Neural crest cell (in vitro differentiated cells): Measurements from ENCODE around the gene RUNX1. TPM values are rescaled to one million over a fixed set of nuclear protein-coding genes. Genes with fewer than 3 reads are reported as not detected.
A peak's percentile ranks its signal among the peaks of the same experiment; 100 is the strongest.

Source experiments
- DNase-seq: peaks from one replicate; pipeline ENCODE4 v3.0.0; 2021; ENCODE audit warnings: low read depth, mixed read lengths, low spot score
- H3K27ac Mint-ChIP-seq: one replicate; pipeline ENCODE4 v1.8.0; 2021; ENCODE audit warnings: mild to moderate bottlenecking, mixed read lengths; ENCODE audit not compliant: unreplicated experiment
- H3K27me3 Mint-ChIP-seq: 2 replicates; pipeline ENCODE4 v1.8.0; 2021; ENCODE audit warnings: low read depth, mild to moderate bottlenecking, mixed read lengths
- H3K36me3 Mint-ChIP-seq: 2 replicates; pipeline ENCODE4 v1.8.0; 2021; ENCODE audit warnings: low read depth, mild to moderate bottlenecking, mixed read lengths
- H3K4me1 Mint-ChIP-seq: 2 replicates; pipeline ENCODE4 v1.8.0; 2021; ENCODE audit warnings: mixed read lengths
- H3K4me3 Mint-ChIP-seq: one replicate; pipeline ENCODE4 v1.8.0; 2021; ENCODE audit warnings: mild to moderate bottlenecking, mixed read lengths
- H3K9me3 Mint-ChIP-seq: 2 replicates; pipeline ENCODE4 v1.8.0; 2021; ENCODE audit warnings: mixed read lengths
- total RNA-seq: library from RNA; stranded (reverse); gene quantifications from 2 replicates; pipeline ENCODE4 v1.2.1, GENCODE V29; 2021
- TF ChIP-seq, protein P1 (sequence below): fragments of 200-600 bp; sonication (generic); conservative IDR thresholded peaks from 2 replicates; pipeline ENCODE4 v1.5.0; 2021; ENCODE audit warnings: antibody characterized with exemption, mild to moderate bottlenecking

RUNX1 gene
- total RNA-seq, 1 donor from 2014 or later: 0.63 TPM

DNA sequence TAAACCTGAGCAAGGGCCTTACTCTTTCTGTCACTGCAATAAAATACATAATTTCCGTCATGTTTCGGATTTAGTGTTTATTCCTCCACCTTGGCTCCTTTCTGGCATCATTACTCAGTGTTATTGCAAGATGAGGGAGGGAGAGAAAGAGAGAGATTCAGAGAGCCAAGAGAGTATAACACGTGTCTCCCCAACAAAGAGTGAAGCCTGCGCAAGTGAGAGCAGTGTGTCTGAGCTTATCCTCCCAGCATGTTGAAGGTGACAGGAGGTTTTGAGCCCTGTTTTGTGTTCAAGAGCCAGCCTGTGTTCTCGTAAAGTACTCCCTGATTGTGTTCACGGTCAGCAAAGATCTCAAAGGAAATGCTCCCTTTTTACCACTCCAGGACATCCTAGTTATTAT is 6.3 kb downstream of the RUNX1 start:
- Mint-ChIP-seq H3K9me3 (peaks cover 3% of the 10 kb centered on the region), H3K4me3 (no peak overlapping the region), H3K27ac (peak overlapping the region; percentile 45), H3K27me3 (no peaks in the 10 kb centered on the region), H3K4me1 (peaks cover 51% of the 10 kb centered on the region), H3K36me3 (no peaks in the 10 kb centered on the region)
- TF ChIP-seq, protein P1, sequence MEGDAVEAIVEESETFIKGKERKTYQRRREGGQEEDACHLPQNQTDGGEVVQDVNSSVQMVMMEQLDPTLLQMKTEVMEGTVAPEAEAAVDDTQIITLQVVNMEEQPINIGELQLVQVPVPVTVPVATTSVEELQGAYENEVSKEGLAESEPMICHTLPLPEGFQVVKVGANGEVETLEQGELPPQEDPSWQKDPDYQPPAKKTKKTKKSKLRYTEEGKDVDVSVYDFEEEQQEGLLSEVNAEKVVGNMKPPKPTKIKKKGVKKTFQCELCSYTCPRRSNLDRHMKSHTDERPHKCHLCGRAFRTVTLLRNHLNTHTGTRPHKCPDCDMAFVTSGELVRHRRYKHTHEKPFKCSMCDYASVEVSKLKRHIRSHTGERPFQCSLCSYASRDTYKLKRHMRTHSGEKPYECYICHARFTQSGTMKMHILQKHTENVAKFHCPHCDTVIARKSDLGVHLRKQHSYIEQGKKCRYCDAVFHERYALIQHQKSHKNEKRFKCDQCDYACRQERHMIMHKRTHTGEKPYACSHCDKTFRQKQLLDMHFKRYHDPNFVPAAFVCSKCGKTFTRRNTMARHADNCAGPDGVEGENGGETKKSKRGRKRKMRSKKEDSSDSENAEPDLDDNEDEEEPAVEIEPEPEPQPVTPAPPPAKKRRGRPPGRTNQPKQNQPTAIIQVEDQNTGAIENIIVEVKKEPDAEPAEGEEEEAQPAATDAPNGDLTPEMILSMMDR: no peak
- DNase-seq: no peak

DNA sequence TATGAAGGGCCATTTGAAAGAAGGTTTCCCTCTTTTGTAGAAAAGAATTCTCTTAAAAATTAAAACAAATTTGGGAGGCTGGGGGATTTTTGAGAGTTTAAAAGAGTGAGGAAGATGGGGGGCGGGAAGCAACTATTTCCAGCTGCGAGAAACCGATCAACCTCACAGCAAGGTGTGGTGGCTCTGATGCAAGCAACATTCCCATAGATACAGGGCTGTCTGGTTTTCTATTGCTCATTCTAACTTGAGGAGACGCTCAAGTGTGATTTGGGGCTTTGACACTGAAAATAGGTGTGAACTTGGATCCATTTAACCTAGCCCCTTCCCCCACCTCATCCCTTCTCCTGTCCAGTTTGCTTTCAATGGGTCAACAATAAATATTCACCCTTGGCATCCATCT is 7.2 kb downstream of the RUNX1 start:
- H3K36me3 Mint-ChIP-seq: no peaks in the 10 kb centered on the region
- no peak overlapping the region for H3K4me3 Mint-ChIP-seq
- peaks cover 3% of the 10 kb centered on the region for H3K9me3 Mint-ChIP-seq
- no peak overlapping the region for H3K27ac Mint-ChIP-seq
- no peaks in the 10 kb centered on the region for H3K27me3 Mint-ChIP-seq
- TF ChIP-seq, protein P1: no peak
- H3K4me1 Mint-ChIP-seq: peaks cover 42% of the 10 kb centered on the region
- no peak for DNase-seq

DNA sequence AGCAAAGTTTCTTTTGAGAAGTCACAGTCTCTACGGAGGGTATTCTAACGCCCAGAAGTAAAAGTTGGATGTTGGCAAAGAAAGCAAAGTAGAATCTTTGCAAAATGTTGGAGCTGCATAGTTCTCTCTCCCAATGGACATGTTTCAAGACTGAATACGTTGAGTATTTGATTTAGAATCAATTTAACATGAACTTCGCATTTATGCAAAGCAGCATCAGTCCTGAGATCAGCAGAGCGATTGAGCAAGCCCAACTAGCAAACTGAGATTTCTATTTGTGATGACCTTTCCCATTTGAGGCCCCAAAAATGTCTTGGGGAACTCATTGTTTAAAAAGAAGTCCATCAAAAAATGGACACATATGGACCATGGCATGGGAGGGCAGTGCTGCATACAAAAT is 8.0 kb downstream of the RUNX1 start:
- Mint-ChIP-seq H3K9me3 (peaks cover 3% of the 10 kb centered on the region), H3K4me3 (no peak overlapping the region), H3K27ac (no peak overlapping the region), H3K27me3 (no peaks in the 10 kb centered on the region), H3K4me1 (peaks cover 37% of the 10 kb centered on the region), H3K36me3 (no peaks in the 10 kb centered on the region)
- TF ChIP-seq, protein P1: no peak
- no peak for DNase-seq

DNA sequence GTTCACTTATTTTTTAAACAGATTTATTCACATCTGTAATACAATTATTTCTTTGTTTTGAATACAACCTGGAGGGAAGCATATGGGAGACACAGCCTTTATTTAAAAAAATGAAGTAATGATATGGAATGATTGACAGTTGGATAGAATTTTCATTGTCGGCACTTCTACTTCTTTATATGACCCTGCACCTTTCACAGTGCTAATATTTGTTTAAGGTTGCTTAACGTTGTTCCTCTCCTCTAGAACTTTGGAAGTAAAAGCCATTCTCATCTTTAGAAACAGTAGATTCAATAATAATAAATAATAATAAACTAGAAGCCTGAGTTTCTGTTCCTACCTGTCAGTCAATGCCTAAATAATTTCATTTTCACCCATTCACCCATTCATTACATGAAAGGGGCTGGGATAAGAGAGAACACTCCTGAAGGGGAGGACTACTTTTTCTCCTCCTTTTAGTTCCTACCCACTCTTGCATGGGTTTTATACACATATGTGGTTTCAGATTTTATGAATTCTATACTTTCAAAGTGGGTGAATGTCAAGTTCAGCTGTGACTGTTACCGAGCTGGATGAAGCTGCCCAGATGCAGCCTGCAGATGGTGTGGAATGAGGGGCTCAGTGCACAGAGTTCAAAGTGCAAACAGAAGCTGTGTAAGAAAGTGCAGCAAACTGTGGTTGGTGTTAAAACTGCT is 9.4 kb downstream of the RUNX1 start:
- Mint-ChIP-seq H3K27me3 (no peaks in the 10 kb centered on the region), H3K4me3 (no peak overlapping the region), H3K27ac (no peak overlapping the region), H3K9me3 (peaks cover 3% of the 10 kb centered on the region), H3K36me3 (no peaks in the 10 kb centered on the region), H3K4me1 (peaks cover 40% of the 10 kb centered on the region)
- no peak for DNase-seq
- TF ChIP-seq, protein P1: no peak

DNA sequence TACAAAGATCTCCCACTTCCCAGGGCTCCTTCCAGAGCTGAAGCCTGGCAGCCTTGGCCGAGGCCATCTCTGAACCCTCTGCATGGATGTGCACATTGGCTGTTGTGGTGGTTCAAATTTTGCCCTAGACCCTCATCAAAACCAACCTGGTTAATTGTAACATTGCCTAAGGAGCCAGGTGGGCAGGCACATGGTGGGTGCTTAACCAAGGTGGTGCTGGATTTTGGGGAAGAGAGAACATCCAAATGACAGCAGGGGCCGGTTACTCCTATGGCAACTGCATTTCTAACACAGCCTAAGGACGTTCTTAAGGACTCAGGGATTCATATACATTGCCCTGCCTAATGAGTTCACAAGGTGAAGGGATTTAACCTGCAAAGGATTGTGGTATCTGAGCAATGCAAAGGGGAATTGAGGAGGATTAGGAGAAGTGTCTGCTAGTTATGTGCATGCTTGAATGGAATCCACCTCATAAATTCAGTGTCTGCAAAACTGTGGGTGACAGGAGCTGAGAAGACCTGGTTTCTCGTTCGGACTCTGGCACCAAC is 10.3 kb downstream of the RUNX1 start:
- no peak overlapping the region for H3K27ac Mint-ChIP-seq
- no peaks in the 10 kb centered on the region for H3K36me3 Mint-ChIP-seq
- H3K9me3 Mint-ChIP-seq: no peaks in the 10 kb centered on the region
- DNase-seq: no peak
- peaks cover 33% of the 10 kb centered on the region for H3K4me1 Mint-ChIP-seq
- no peaks in the 10 kb centered on the region for H3K27me3 Mint-ChIP-seq
- no peak overlapping the region for H3K4me3 Mint-ChIP-seq
- TF ChIP-seq, protein P1: no peak
